ENCODE results near the gene NCOA3.

NCOA3 gene

DNA sequence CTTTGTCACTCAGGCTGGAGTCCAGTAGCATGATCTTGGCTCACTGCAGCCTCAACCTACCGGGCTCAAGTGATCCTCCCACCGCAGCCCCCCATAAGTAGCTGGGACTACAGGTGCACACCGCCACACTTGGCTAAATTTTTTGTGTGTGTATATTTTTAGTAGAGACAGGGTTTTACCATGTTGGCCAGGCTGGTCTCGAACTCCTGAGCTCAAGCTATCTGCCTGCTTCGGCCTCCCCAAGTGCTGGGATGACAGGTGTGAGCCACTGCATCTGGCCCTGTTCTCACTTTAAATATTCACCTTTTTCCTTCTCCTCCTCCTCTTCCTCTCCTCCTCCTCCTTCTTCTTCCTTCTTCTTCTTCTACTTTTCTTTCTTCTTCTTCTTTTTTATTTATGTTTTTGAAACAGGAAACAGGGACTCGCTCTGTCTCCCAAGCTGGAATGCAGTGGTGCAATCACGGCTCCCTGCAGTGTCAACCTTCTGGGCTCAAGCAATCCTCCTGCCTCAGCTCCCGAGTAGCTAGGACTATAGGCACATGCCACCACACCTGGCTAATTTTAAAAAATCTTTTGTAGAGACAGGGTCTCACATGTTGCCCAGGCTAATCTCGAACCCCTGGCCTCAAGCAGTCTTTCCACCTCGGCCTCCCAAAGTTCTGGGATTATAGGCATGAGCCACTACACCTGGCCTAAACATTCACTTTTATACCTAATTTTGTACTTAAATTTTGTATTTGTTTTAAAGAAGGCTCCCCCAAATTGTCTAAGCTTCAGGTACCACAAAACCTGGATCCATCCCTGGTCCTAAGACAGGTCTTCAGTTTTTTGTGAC is 47.2 kb upstream of the NCOA3 start:
- Histone ChIP-seq H3K9ac (ENCODE audit: low read length) (peak overlapping the region; percentile 74), H3K4me2 (ENCODE audit: low read length, poor library complexity, severe bottlenecking) (no peak overlapping the region), H3K23ac (ENCODE audit: low read length in 2 of 2) (no peak overlapping the region), H2BK12ac (ENCODE audit: low read length in 2 of 2) (no peak overlapping the region), H2BK120ac (ENCODE audit: low read depth, low read length) (no peak overlapping the region), H3K14ac (ENCODE audit: low read length in 2 of 2) (no peak overlapping the region), H3K4ac (ENCODE audit: low read depth in 1 of 2, low read length in 2 of 2) (peak overlapping the region in 1 of 2 experiments; percentile 58), H3K36me3 (ENCODE audit: control insufficient read depth in 1 of 2, insufficient read depth in 2 of 2, low read depth in 1 of 2, low read length in 2 of 2) (no peaks in the 10 kb centered on the region), H4K91ac (ENCODE audit: low read length) (no peak overlapping the region), H2BK15ac (ENCODE audit: low read depth, poor library complexity, severe bottlenecking) (no peak overlapping the region), H3K18ac (ENCODE audit: low read depth in 1 of 2, low read length in 2 of 2) (no peak overlapping the region), H2AK5ac (ENCODE audit: low read length, severe bottlenecking) (no peak overlapping the region), H4K8ac (ENCODE audit: low read length) (no peak overlapping the region), H3K79me1 (replicated peaks; ENCODE audit: low read length, poor library complexity, severe bottlenecking) (no peaks in the 10 kb centered on the region), H3K27ac (ENCODE audit: low read length, poor library complexity, severe bottlenecking) (no peak overlapping the region), H3K9me3 (ENCODE audit: control insufficient read depth, low read length) (no peaks in the 10 kb centered on the region), H3K4me3 (ENCODE audit: insufficient read depth in 1 of 2, low read depth in 1 of 2, low read length in 2 of 2) (no peak overlapping the region), H3K27me3 (ENCODE audit: control insufficient read depth in 1 of 2, insufficient read depth in 1 of 2, low read length in 2 of 2) (no peaks in the 10 kb centered on the region), H2BK5ac (ENCODE audit: low read depth, low read length, poor library complexity, severe bottlenecking) (no peak overlapping the region), H2AFZ (ENCODE audit: low read depth, low read length) (no peak overlapping the region), H3K4me1 (ENCODE audit: control insufficient read depth, insufficient read depth, low read depth, low read length) (no peaks in the 10 kb centered on the region)
- WGBS: 83% methylated on average over 8 of the region's 10 CpGs
- no peak for DNase-seq

DNA sequence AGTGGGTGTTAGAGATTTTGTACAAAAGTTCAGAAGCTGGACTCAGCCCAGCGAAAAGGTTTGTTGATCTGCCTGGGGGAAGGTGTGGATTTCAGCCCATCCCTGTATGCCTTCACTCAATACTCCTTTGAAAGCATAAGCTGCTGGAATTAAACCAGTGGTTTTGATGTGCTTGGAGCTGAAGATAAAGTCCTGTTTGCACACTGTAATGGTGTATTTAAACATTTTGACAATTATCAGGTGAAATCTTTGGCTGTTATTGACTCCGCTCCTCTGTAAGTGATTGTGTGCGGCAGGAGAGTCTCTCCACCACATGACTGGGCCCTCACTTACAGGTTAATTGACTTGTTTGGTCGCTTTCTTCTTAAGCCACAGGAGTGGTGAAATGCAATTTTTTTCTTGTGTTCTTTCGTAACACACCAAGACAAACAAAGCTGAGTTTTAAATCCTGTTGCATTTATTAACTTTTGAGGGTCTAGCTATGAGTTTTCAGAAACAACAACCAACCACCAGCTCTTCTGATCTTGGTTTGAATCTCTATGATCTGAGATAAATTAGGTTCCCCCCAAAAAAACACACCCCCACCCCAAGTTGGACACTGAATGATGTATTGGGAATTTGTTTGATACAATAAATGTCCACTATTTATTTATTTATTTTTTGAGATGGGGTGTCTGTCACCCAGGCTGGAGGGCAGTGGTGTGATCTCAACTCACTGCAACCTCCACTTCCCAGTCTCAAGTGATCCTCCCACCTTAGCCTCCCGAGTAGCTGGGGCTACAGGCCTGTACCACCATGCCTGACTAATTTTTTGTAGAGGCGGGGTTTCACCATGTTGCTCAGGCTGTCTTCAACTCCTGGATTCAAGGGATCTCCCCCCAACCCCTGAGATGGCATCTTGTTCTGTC is 46.3 kb upstream of the NCOA3 start:
- Histone ChIP-seq H3K18ac (ENCODE audit: low read depth in 1 of 2, low read length in 2 of 2) (no peak overlapping the region), H3K27ac (ENCODE audit: low read length, poor library complexity, severe bottlenecking) (no peak overlapping the region), H2AFZ (ENCODE audit: low read depth, low read length) (no peak overlapping the region), H3K4me1 (ENCODE audit: control insufficient read depth, insufficient read depth, low read depth, low read length) (no peaks in the 10 kb centered on the region), H3K9me3 (ENCODE audit: control insufficient read depth, low read length) (no peaks in the 10 kb centered on the region), H3K4ac (ENCODE audit: low read depth in 1 of 2, low read length in 2 of 2) (peak overlapping the region in 1 of 2 experiments; percentile 58), H2BK12ac (ENCODE audit: low read length in 2 of 2) (no peak overlapping the region), H4K91ac (ENCODE audit: low read length) (no peak overlapping the region), H3K27me3 (ENCODE audit: control insufficient read depth in 1 of 2, insufficient read depth in 1 of 2, low read length in 2 of 2) (no peaks in the 10 kb centered on the region), H2AK5ac (ENCODE audit: low read length, severe bottlenecking) (no peak overlapping the region), H2BK120ac (ENCODE audit: low read depth, low read length) (no peak overlapping the region), H2BK15ac (ENCODE audit: low read depth, poor library complexity, severe bottlenecking) (no peak overlapping the region), H3K14ac (ENCODE audit: low read length in 2 of 2) (no peak overlapping the region), H3K23ac (ENCODE audit: low read length in 2 of 2) (no peak overlapping the region), H3K4me2 (ENCODE audit: low read length, poor library complexity, severe bottlenecking) (no peak overlapping the region), H3K79me1 (replicated peaks; ENCODE audit: low read length, poor library complexity, severe bottlenecking) (no peaks in the 10 kb centered on the region), H4K8ac (ENCODE audit: low read length) (no peak overlapping the region), H3K36me3 (ENCODE audit: control insufficient read depth in 1 of 2, insufficient read depth in 2 of 2, low read depth in 1 of 2, low read length in 2 of 2) (no peaks in the 10 kb centered on the region), H3K4me3 (ENCODE audit: insufficient read depth in 1 of 2, low read depth in 1 of 2, low read length in 2 of 2) (no peak overlapping the region), H3K9ac (ENCODE audit: low read length) (no peak overlapping the region), H2BK5ac (ENCODE audit: low read depth, low read length, poor library complexity, severe bottlenecking) (no peak overlapping the region)
- peak; percentile 32 for DNase-seq
- 88% methylated on average over 6 of the region's 7 CpGs for WGBS

DNA sequence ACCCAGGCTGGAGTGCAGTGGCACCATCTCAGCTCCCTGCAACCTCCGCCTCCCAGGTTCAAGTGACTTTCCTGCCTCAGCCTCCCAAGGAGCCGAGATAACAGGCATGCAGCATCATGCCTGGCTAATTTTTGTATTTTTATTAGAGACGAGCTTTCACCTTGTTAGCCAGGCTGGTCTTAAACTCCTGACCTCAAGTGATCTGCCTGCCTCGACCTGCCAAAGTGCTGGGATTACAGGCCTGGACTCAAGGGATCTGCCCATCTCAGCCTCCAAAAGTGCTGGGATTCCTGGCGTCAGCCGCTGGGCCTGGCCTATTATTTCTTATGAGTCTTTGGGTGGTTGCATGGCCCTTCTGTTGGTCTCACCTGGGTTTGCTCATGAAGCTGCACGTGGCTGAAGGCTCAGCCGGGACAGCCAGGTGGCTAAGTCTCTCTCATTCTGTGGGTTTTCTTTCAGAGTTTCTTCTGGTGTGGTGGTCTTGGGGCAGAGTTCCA is 45.6 kb upstream of the NCOA3 start:
- Histone ChIP-seq H2BK120ac (ENCODE audit: low read depth, low read length) (no peak overlapping the region), H3K4me2 (ENCODE audit: low read length, poor library complexity, severe bottlenecking) (no peak overlapping the region), H3K4me1 (ENCODE audit: control insufficient read depth, insufficient read depth, low read depth, low read length) (no peaks in the 10 kb centered on the region), H3K9me3 (ENCODE audit: control insufficient read depth, low read length) (no peaks in the 10 kb centered on the region), H2AFZ (ENCODE audit: low read depth, low read length) (no peak overlapping the region), H3K18ac (ENCODE audit: low read depth in 1 of 2, low read length in 2 of 2) (no peak overlapping the region), H3K4ac (ENCODE audit: low read depth in 1 of 2, low read length in 2 of 2) (no peak overlapping the region), H4K91ac (ENCODE audit: low read length) (no peak overlapping the region), H3K4me3 (ENCODE audit: insufficient read depth in 1 of 2, low read depth in 1 of 2, low read length in 2 of 2) (no peak overlapping the region), H3K79me1 (replicated peaks; ENCODE audit: low read length, poor library complexity, severe bottlenecking) (no peaks in the 10 kb centered on the region), H4K8ac (ENCODE audit: low read length) (no peak overlapping the region), H3K23ac (ENCODE audit: low read length in 2 of 2) (no peak overlapping the region), H2BK12ac (ENCODE audit: low read length in 2 of 2) (no peak overlapping the region), H3K14ac (ENCODE audit: low read length in 2 of 2) (no peak overlapping the region), H3K27me3 (ENCODE audit: control insufficient read depth in 1 of 2, insufficient read depth in 1 of 2, low read length in 2 of 2) (no peaks in the 10 kb centered on the region), H2BK5ac (ENCODE audit: low read depth, low read length, poor library complexity, severe bottlenecking) (no peak overlapping the region), H3K9ac (ENCODE audit: low read length) (no peak overlapping the region), H2BK15ac (ENCODE audit: low read depth, poor library complexity, severe bottlenecking) (no peak overlapping the region), H3K27ac (ENCODE audit: low read length, poor library complexity, severe bottlenecking) (no peak overlapping the region), H3K36me3 (ENCODE audit: control insufficient read depth in 1 of 2, insufficient read depth in 2 of 2, low read depth in 1 of 2, low read length in 2 of 2) (no peaks in the 10 kb centered on the region), H2AK5ac (ENCODE audit: low read length, severe bottlenecking) (no peak overlapping the region)
- 95% methylated on average over 8 of the region's 8 CpGs for WGBS
- no peak for DNase-seq

All from mesenchymal stem cell (in vitro differentiated cells and primary cell).